Colonic mucosa (tissue), 4 donors: ENCODE data around the gene SYNE3. TPM values are rescaled to one million over a fixed set of nuclear protein-coding genes. Genes with fewer than 3 reads are reported as not detected.

Experiments
- DNase-seq: peaks from one replicate; pipeline ENCODE4 v3.0.0-alpha.2; 2020
- H3K27ac ChIP-seq: fragments of 200-600 bp; one replicate; pipeline ENCODE4 v1.8.0; 2021
- H3K27me3 ChIP-seq: fragments of 200-600 bp; one replicate; pipeline ENCODE4 v1.8.0; 2021
- H3K36me3 ChIP-seq: fragments of 200-600 bp; one replicate; pipeline ENCODE4 v1.8.0; 2021
- H3K4me1 ChIP-seq: fragments of 200-600 bp; one replicate; pipeline ENCODE4 v1.8.0; 2021; ENCODE audit warnings: mild to moderate bottlenecking
- H3K4me3 ChIP-seq: fragments of 200-600 bp; one replicate; pipeline ENCODE4 v1.8.0; 2021
- H3K9ac ChIP-seq, 2 donors: one replicate each; pipeline ENCODE4 v1.7.0; 2013; ENCODE audit warnings: control low read depth in 2 of 2, low read depth in 2 of 2, low read length in 2 of 2
- H3K9me3 ChIP-seq: fragments of 200-600 bp; one replicate; pipeline ENCODE4 v1.8.0; 2021
- CTCF ChIP-seq: fragments of 200-600 bp; IDR thresholded peaks from one replicate; pipeline ENCODE4 v1.8.0; 2022; ENCODE audit warnings: antibody characterized with exemption, mild to moderate bottlenecking
- intact Hi-C: fragments of 100-400 bp; cut with DNase I; formaldehyde crosslinking; loops from one replicate; pipeline ENCODE4 v1.14.1; 2022
- total RNA-seq, 2 donors: library from RNA; stranded (reverse); fragmentation: NEBNext Ultra II Directional in 1 of 2; extraction: Animal tissue kit (Norgen Biotek cat#: 25700) in 1 of 2; gene quantifications; one replicate each; pipeline ENCODE4 v1.2.1, GENCODE V29; 2021
- donor health status: healthy.
- donor health status: DM: no; HTN: no; CAD: no.
- donor health status: DM: no; HTN: no; CAD: no.

Gene SYNE3
- total RNA-seq, 2 donors from 2014 or later = 7.3 to 9.5 TPM

GRCh38 chr14:95475540-95476240 is 40.8 kb downstream of the SYNE3 start:
- Histone ChIP-seq H3K9me3 (no peaks in the 10 kb centered on the region), H3K4me1 (no peaks in the 10 kb centered on the region), H3K36me3 (peaks cover 4% of the 10 kb centered on the region), H3K27ac (no peak overlapping the region), H3K4me3 (no peak overlapping the region), H3K9ac (no peak overlapping the region), H3K27me3 (no peaks in the 10 kb centered on the region)
- TF ChIP-seq CTCF = no peak
- intact Hi-C loops = no loop called here
- DNase-seq = no peak

- Histone ChIP-seq H3K9ac (no peak overlapping the region), H3K4me3 (no peak overlapping the region), H3K9me3 (no peaks in the 10 kb centered on the region), H3K36me3 (peaks cover 4% of the 10 kb centered on the region), H3K4me1 (no peaks in the 10 kb centered on the region), H3K27ac (no peak overlapping the region), H3K27me3 (no peaks in the 10 kb centered on the region)
- DNase-seq = no peak
- intact Hi-C loops = no loop called here
- no peak for TF ChIP-seq CTCF
These were observed 41.5 kb downstream of the SYNE3 start for GRCh38 chr14:95474941-95475340.

- Histone ChIP-seq H3K27ac (no peak overlapping the region), H3K4me3 (no peak overlapping the region), H3K27me3 (no peaks in the 10 kb centered on the region), H3K36me3 (peaks cover 4% of the 10 kb centered on the region), H3K9ac (no peak overlapping the region), H3K9me3 (no peaks in the 10 kb centered on the region), H3K4me1 (no peaks in the 10 kb centered on the region)
- no peak for DNase-seq
- intact Hi-C loops = no loop called here
- no peak for TF ChIP-seq CTCF
These were observed 42.0 kb downstream of the SYNE3 start for GRCh38 chr14:95474486-95474885.

GRCh38 chr14:95472819-95473251 is 43.6 kb downstream of the SYNE3 start:
- intact Hi-C loops = no loop called here
- Histone ChIP-seq H3K9ac (no peak overlapping the region), H3K27me3 (no peaks in the 10 kb centered on the region), H3K36me3 (peaks cover 4% of the 10 kb centered on the region), H3K4me1 (peaks cover 3% of the 10 kb centered on the region), H3K27ac (no peak overlapping the region), H3K9me3 (no peaks in the 10 kb centered on the region), H3K4me3 (no peak overlapping the region)
- no peak for TF ChIP-seq CTCF
- DNase-seq = no peak

GRCh38 chr14:95471476-95471875 is 45.0 kb downstream of the SYNE3 start:
- Histone ChIP-seq H3K4me3 (no peak overlapping the region), H3K27me3 (no peaks in the 10 kb centered on the region), H3K4me1 (peaks cover 3% of the 10 kb centered on the region), H3K27ac (no peak overlapping the region), H3K9ac (no peak overlapping the region), H3K36me3 (peaks cover 4% of the 10 kb centered on the region), H3K9me3 (no peaks in the 10 kb centered on the region)
- intact Hi-C loops = no loop called here
- DNase-seq = no peak
- no peak for TF ChIP-seq CTCF
